Cardiac septum (tissue), 1 donor: ENCODE data around the gene FTH1. TPM values are rescaled to one million over a fixed set of nuclear protein-coding genes. Genes with fewer than 3 reads are reported as not detected.
"Not testable (repeated sequence)": the region's sequence is repeated elsewhere in the genome, so short reads cannot be mapped to it uniquely, and the experiment has no call there.

ENCODE experiments used
- DNase-seq: peaks from one replicate; pipeline ENCODE4 v3.0.0-alpha.2; 2020; ENCODE audit warnings: low spot score
- intact Hi-C: fragments of 100-400 bp; cut with DNase I; formaldehyde crosslinking; loops from one replicate; pipeline ENCODE4 v1.14.0; 2022
- total RNA-seq: library from RNA; stranded (reverse); fragmentation: NEBNext Ultra II Directional; extraction: Animal tissue kit (Norgen Biotek cat#: 25700); gene quantifications from one replicate; pipeline ENCODE4 v1.2.1, GENCODE V29; 2021
- donor health status: DM: no; HTN: no; CAD: no.

The FTH1 gene
- total RNA-seq, 1 donor from 2014 or later, result 3,174 TPM

DNA sequence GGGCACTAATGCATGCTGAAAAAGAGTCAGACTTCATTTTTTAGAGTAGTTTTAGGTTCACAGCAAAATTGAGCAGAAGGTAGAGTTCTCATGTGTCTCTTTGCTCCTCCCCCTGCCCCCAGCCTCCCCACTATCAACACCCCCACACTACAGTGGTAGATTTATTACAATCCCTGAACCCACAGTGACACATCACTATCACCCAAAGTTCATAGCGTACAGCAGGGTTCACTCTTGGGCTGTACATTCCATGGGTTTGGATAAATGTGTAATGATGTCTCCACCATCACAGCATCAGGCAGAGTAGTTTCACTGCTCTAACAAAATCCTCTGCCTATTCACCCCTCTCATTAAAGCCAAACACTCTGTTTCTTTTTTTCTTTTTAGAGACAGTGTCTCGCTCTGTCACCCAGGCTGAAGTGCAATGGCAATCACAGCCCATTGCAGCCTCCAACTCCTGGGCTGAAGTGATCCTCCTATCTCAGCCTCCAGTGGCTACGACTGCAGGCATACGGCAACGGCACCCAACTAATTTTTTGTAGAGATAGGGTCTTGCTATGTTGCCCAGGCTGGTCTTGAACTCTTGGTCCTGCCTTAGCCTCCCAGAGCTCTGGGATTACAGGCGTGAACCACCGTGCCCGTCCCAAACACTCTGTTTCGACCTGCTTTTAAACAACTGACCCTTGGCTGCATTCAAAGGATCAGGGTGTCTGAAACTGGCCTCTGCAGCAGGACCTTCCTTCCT lies 13.2 kb downstream of the FTH1 start:
- intact Hi-C loops, result loop anchor here (10.0 kb wide), 1 partner anchor 101 kb away; no protein-coding TSS in a partner anchor
- DNase-seq, result no peak

DNA sequence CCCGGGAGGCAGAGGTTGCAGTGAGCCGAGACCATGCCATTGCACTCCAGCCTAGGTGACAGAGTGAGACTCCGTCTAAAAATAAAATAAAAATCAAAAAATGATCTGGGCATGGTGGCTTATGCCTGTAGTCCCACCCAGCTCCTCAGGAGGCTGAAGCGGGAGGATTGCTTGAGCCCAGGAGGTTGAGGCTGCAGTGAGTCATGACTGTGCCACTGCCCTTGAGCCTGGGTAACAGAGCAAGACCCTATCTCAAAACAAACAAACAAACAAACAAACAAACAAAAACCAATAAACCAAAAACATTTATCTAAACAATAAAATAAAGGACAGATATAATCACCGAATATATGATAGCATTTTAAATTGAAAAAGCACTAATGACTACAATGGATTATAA lies 13.8 kb downstream of the FTH1 start:
- not testable (repeated sequence) for DNase-seq
- intact Hi-C loops, result loop anchor here (10.0 kb wide), 1 partner anchor 101 kb away; no protein-coding TSS in a partner anchor

DNA sequence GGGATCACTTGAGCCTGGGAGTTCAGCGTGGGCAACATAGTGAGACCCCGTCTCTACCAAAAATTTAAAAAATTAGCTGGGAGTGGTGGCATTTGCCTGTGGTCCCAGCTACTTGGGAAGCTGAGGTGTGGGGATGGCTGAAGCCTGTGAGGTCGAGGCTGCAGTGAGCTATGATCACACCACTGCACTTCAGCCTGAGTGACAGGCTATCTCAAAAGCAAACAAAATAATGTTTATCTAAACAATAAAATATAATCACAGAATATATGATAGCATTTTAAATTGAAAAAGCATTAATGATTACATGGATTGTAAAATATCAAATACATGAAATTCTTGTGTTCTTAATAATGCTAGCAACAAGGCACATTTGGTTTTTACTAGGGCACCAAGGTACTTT lies 14.6 kb downstream of the FTH1 start:
- intact Hi-C loops, result loop anchor here (10.0 kb wide), 1 partner anchor 102 kb away; no protein-coding TSS in a partner anchor
- no peak for DNase-seq

DNA sequence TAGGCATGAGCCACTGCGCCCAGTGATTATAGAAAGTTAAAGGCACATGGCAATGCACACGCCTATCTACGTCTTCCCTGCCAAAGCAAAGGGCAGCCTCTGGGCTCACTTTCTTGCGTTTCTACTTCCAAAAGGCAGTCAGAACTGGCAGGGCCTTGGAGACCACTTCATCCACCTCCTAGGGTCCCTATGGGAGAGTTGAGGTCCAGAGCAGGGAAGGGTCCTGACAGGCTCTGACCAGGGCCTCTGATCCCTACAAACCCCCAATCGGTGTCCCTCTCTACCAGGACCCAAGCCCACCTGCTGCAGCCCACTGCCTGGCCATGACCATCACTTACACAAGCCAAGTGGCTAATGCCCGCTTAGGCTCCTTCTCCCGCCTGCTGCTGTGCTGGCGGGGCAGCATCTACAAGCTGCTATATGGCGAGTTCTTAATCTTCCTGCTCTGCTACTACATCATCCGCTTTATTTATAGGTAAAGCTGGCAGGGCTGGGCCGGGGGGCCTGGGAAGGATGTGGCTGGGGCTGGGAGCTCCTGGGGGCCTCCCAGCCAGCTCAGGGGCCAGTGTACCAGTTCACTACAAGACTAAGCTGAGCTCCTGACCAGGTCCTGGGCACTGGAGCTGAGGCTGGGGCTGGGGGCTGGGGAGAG lies 15.8 kb downstream of the FTH1 start:
- no peak for DNase-seq
- intact Hi-C loops, result loop anchor here (10.0 kb wide), 1 partner anchor 103 kb away; no protein-coding TSS in a partner anchor

DNA sequence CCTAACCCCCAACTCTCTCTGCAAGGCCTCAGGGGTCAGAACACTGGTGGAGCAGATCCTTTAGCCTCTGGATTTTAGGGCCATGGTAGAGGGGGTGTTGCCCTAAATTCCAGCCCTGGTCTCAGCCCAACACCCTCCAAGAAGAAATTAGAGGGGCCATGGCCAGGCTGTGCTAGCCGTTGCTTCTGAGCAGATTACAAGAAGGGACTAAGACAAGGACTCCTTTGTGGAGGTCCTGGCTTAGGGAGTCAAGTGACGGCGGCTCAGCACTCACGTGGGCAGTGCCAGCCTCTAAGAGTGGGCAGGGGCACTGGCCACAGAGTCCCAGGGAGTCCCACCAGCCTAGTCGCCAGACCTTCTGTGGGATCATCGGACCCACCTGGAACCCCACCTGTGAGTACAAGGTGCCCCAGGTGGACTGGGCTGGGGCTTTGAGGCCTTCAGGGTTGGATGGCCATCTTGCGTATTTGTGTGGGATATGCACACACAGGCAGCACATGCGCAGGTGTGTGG lies 17.3 kb downstream of the FTH1 start, which contains the start of gene BEST1:
BEST1 (plus strand) TSS at position 317 of the 513 bp plus-strand sequence. CDS start 1,456 bp downstream, outside the sequence.
- intact Hi-C loops, result loop anchor here (10.0 kb wide), 1 partner anchor 105 kb away; no protein-coding TSS in a partner anchor
- DNase-seq, result no peak

DNA sequence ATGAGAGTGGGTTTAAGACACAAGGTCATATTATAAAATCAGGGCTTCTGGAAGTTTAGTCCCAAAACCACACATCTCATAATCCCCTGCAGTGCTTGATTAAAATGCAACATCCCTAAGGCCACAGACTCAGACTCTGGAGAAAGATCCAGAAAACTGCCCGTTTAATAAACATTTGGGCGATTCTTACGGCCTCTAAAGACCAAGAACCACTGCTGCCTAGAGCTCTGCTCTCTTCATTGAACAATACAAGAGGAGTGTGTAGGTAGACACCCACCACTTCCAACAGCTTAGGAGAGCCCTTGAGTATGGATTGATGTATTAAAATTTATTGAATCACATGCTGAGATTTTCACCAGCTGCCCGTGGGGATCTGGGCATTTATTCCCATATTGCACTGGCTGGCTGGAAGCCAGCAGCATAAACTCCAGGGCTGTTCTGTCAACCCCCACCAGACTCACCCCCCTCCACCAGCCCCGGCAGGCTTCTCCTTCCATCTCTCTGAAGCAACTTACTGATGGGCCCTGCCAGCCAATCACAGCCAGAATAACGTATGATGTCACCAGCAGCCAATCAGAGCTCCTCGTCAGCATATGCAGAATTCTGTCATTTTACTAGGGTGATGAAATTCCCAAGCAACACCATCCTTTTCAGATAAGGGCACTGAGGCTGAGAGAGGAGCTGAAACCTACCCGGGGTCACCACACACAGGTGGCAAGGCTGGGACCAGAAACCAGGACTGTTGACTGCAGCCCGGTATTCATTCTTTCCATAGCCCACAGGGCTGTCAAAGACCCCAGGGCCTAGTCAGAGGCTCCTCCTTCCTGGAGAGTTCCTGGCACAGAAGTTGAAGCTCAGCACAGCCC lies 18.0 kb downstream of the FTH1 start:
- DNase-seq, result no peak
- intact Hi-C loops, result loop anchor here (2.0 to 10.0 kb wide), 3 partner anchors 79 to 133 kb away; no protein-coding TSS in a partner anchor

DNA sequence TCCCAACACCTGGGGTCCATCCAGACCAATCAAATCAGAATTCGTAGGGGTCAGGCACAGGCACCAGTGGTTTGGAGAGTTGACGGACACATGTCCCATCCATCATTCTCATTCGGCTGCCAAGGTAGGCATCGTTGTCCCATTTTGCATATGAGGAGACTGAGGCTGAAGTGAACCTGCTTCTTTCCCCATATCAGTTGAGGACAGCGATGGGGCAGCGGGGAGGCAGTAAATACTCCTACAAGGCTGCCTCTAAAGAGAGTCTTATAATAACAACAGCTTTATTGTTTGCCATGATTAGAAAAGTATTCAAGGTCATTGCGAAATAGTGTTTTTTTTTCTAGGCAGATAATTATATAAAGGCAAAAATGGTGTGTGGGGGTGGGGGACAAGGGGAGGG lies 18.9 kb downstream of the FTH1 start:
- no peak for DNase-seq
- intact Hi-C loops, result loop anchor here (2.0 to 5.0 kb wide), 2 partner anchors 78 to 134 kb away; no protein-coding TSS in a partner anchor

DNA sequence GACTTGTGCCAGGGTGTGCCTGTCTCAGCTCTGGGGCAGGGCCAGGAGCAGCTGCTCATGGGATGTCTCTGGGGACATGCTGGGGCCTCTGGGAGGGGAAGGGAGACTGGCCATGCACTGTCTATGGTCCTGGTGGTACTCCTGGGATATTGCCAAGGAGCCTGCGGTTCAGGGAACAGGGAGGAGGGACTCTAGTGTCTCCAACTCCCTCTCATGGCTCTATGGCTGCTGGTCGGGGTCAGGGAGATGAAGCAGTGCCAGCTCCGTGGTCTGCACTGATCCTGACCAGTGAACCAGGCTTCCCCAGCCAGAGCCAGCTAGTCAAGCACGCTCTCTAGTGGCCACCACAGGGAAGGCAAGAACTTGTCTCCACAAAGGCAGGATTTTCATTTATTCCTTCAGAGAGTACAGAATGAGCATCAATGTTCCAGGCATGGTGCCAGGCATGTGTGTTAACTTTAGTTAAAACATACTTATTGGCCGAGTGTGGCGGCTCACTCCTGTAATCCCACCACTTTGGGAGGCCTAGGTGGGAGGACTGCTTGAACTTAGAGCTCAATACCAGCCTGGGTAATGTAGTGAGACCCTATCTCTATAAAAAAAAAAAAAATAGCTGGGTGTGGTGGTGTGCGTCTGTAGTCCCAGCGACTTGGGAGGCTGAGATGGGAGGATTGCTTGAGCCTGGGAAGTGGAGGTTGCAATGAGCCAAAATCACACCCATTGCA lies 19.8 kb downstream of the FTH1 start:
- DNase-seq, result peak; percentile 93
- intact Hi-C loops, result loop anchor here (1.0 to 5.0 kb wide), 4 partner anchors 49 to 150 kb away; no protein-coding TSS in a partner anchor

DNA sequence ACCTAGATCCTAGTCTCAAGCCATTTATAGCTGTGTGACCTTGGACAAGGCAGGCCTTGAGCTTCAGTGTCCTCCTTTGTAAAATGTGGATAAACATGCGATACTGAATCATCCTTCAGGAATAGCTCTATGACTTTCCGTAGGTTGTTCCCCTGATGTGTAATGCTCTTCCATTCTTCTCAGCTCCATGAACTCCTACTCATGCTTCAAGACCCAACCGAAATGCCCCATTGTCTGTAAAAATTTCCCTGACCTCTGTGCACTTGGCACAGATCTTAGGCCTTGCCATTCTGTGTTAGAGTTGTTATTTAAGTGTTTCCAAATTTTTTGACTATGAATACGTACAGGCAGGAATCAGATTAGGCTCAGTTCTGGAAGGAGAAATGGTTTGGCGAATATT lies 20.5 kb downstream of the FTH1 start:
- DNase-seq, result no peak
- intact Hi-C loops, result loop anchor here (1.0 to 5.0 kb wide), 3 partner anchors 48 to 150 kb away; no protein-coding TSS in a partner anchor

DNA sequence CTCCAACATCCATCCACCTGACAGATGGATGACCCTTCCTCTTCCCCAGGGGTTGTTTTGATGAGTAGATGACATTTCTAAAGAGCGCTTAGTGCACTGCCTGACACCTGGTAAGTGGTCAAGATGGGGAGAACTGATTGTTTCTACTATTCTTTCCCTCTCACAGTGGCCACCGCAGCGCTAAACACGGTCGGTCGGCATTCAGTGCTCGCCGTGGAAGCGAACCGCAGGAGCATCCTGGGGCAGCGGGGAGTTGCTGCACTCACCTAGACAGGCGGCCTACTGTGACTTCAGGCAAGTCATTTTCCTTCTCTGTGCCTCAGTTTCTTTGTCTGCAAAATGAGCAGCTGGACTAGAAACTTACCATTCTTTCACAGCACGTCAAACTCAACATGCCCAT lies 22.2 kb downstream of the FTH1 start:
- intact Hi-C loops, result loop anchor here (5.0 kb wide), 1 partner anchor 137 kb away; no protein-coding TSS in a partner anchor
- DNase-seq, result no peak

DNA sequence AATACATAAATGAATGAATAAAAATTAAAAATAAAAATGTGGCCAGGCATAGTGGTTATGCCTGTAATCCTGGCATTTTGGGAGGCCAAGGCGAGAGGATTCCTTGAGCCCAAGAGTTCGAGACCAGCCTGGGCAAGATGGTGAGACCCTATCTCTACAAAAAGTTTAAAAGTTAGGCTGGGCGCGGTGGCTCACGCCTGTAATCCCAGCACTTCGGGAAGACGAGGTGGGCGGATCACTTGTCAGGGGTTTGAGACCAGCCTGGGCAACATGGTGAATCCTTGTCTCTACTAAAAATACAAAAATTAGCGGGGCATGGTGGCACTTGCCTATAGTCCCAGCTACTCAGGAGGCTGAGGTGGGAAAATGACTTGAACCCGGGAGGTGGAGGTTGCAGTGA lies 27.0 kb downstream of the FTH1 start:
- no peak for DNase-seq
- intact Hi-C loops, result no loop called here

DNA sequence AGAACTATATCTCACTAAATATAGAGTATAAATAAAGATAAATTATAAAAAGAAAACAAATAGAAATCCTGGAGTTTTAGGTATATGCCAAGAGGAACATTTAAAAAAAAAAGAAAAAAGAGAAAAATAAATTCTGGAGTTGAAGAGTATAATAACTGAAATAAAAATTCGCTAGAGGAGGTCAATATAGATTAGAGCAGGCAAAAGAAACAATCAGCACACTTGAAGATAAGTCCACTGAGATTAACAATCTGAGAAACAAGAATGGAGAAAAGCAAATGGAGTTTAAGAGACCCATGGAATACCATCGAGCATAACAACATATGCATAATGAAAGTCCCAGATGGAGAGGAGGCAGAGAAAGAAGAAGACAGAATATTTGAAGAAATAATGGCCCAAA lies 31.6 kb downstream of the FTH1 start:
- intact Hi-C loops, result no loop called here
- no peak for DNase-seq

DNA sequence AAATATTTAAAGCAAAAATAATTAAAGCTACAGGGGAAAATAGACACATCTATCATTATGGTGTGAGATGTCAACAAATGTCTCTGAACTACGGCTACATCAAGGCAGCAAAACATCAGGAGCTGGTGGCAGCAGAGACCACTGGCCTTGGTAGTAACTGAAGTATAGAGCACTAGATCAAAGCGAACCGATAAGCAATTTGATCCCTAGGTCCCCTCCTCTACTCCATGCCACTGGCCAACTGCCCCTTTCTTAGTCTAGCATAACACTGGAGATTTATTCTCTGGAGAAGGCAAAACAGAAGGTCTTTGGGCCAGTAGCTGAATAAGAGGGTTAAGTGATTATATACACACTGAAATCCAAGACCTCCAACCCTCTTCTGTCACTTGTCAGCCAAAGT lies 36.5 kb downstream of the FTH1 start:
- intact Hi-C loops, result no loop called here

DNA sequence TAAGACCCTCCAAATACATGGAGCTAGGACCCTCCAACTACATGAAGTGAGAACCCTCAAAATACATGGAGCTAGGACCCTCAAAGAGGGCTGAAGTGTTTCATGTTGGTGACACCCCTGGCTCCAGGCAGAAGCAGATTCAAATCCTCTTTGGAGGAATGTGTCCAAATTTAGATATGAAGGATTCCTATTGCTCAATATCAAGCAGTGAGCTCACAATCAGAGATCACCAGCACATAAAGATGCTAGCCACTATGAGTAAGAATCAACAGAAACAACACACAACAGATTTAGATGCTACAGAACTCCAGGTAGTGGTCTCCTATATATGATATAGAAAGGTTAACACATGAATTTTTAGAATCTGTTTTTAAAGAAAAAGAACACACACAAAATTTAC lies 38.8 kb downstream of the FTH1 start:
- no peak for DNase-seq
- intact Hi-C loops, result no loop called here

More for the DNA sequence above, 36.5 kb downstream of the FTH1 start:
- no peak for DNase-seq

DNA sequence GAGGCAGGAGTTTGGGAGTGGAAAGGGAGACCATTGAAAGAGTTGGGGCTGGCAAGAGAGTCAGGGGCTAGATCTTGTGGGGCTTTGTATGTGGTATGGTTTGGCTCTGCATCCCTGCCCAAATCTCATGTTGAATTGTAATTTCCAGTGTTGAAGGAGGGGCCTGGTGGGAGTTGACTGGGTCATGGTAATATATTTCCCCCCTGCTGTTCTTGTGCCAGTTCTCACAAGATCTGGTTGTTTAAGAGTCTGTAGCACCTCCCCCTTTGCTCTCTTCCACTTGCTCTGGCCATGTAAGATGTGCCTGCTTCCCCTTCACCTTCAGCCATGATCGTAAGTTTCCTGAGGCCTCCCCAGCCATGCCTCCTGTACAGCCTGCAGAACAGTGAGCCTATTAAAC lies 39.9 kb downstream of the FTH1 start:
- intact Hi-C loops, result no loop called here
- DNase-seq, result no peak

DNA sequence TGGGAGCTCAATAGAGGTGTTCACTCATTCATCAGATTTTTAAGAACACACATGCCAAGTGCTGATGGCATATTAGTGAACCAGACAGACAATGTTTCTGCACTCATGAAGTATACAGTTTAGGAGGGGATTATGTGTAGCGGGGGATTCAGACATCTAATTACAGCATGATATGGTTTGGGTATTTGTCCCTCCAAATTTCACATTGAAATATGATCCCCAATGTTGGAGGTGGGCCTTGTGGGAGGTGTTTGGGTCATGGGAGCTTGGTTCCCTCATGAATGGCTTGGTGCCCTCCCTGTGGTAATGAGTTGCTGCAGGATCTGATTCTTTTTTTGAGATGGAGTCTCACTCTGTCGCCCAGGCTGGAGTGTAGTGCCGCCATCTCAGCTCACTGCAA lies 41.2 kb downstream of the FTH1 start:
- no peak for DNase-seq
- intact Hi-C loops, result no loop called here

DNA sequence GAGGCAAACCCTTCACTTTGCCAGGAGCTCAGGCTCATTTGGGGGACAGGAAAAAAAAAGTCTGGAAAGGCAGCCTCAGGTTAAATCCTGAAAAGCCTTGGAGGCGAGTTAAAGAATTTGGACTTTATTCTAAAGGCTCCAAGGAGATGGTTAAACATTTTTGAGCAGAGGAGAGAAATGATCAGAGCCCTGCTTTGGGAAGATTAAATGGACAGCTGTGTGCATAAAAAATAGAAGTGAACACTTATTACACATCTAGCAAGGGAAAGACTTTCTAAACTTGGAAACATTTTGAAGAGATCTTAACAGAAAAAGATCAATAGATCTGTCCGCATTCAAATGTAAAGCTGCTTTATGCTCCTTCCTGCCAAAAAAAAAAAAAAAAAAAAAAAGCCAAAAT lies 41.7 kb downstream of the FTH1 start:
- intact Hi-C loops, result no loop called here
- DNase-seq, result no peak

DNA sequence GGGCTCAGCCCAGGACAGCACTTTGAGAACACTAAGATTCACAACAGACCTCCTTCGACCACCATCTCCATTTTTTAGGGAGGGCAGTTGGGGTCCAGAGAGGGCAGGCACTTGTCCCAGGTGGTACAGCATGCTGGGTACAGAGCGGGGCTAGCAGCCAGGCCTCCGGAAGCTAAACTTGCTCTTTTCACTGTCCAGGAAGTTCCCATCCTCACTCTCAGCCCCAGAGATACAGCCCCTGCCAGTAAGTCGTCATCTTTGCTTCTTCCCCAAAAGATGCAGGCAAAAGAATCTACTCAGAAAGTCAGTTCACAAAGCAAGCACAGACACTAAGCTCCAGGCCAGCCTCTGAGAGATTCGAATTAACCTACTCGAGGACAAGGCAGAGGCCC lies 43.4 kb downstream of the FTH1 start:
- DNase-seq, result no peak
- intact Hi-C loops, result no loop called here
